HUES6 (cell line): Measurements from ENCODE around the gene CFAP299.

ENCODE experiments used
- H3K27ac ChIP-seq: 2 replicates; pipeline ENCODE4 v1.7.0; 2013; ENCODE audit warnings: low read depth, mild to moderate bottlenecking, low read length, inconsistent platforms
- H3K27me3 ChIP-seq: 2 replicates; pipeline ENCODE4 v1.6.1; 2013; ENCODE audit warnings: low read length; ENCODE audit not compliant: control insufficient read depth, insufficient read depth
- H3K36me3 ChIP-seq: 2 replicates; pipeline ENCODE4 v1.6.1; 2013; ENCODE audit warnings: low read length; ENCODE audit not compliant: control insufficient read depth, insufficient read depth
- H3K4me1 ChIP-seq: 2 replicates; pipeline ENCODE4 v1.6.1; 2013; ENCODE audit warnings: low read length; ENCODE audit not compliant: control insufficient read depth, insufficient read depth
- H3K4me3 ChIP-seq: 2 replicates; pipeline ENCODE4 v1.5.1; 2013; ENCODE audit warnings: low read depth, low read length
- H3K9ac ChIP-seq: one replicate; pipeline ENCODE4 v1.6.1; 2013; ENCODE audit warnings: mild to moderate bottlenecking, low read length
- H3K9me3 ChIP-seq: 2 replicates; pipeline ENCODE4 v1.6.1; 2013; ENCODE audit warnings: low read depth, low read length; ENCODE audit not compliant: control insufficient read depth, insufficient read depth

Gene CFAP299

DNA sequence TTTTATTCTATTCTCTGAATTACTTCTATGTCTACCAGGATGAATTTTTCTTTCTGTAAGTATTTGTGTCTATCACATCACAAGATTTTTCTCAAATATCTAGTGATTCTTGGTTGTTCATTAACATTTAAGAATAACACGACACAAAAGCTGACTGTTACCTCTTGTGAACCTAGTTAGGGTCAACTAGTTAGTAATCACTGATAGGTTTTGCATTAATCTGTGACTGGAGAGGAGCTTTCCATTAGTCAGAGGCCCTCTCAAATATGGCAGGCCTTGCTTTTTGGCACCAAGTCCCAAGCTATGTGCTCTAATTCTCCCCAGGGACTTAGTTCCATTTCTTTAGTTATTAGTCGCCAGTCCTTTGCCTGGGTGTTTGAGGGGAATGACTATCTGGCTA, 259.2 kb downstream of the CFAP299 start:
- H3K4me1 ChIP-seq, result no peaks in the 10 kb centered on the region
- H3K9ac ChIP-seq, result no peak overlapping the region
- no peaks in the 10 kb centered on the region for H3K27me3 ChIP-seq
- H3K4me3 ChIP-seq, result no peak overlapping the region
- H3K9me3 ChIP-seq, result no peaks in the 10 kb centered on the region
- H3K27ac ChIP-seq, result no peak overlapping the region
- no peaks in the 10 kb centered on the region for H3K36me3 ChIP-seq

DNA sequence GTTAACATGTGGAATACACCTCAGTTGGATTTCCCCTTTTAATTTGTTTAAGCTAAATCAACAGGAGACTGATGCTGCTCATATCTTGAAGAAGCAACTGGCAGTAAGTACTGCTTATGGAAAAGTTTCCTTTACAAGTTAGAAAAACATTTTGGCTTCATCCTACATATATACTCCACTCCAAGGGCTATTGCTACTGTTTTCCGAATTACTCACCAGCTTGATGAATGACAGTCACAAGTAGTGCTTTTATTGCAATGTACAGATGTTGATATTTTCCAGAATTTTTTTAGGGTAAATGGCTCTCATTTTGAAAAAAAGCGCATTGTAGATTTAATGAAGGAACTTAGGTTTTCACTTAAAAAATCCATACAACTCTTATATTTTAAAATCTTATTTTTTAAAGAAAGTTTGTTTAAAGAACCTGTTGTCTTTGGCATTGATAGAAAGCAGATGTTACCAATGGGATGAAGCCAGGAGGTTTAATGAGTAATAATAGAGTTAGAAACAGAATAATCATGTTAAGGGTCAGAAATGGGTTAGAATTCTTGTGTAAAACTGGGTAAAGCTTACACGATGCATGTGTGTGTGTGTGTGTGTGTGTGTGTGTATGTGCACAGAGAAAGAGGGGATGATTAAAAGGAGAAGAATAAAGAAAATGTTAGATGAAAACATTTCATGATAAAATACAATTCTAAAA, 272.9 kb downstream of the CFAP299 start:
- H3K27me3 ChIP-seq, result no peaks in the 10 kb centered on the region
- H3K4me1 ChIP-seq, result no peaks in the 10 kb centered on the region
- no peak overlapping the region for H3K4me3 ChIP-seq
- H3K27ac ChIP-seq, result no peak overlapping the region
- no peaks in the 10 kb centered on the region for H3K9me3 ChIP-seq
- H3K36me3 ChIP-seq, result no peaks in the 10 kb centered on the region
- no peak overlapping the region for H3K9ac ChIP-seq

GRCh38 chr4:80610199-80610598, 274.7 kb downstream of the CFAP299 start:
- Histone ChIP-seq H3K27me3 (no peaks in the 10 kb centered on the region), H3K9me3 (no peaks in the 10 kb centered on the region), H3K27ac (no peak overlapping the region), H3K9ac (no peak overlapping the region), H3K36me3 (no peaks in the 10 kb centered on the region), H3K4me1 (peaks cover 7% of the 10 kb centered on the region), H3K4me3 (no peak overlapping the region)

DNA sequence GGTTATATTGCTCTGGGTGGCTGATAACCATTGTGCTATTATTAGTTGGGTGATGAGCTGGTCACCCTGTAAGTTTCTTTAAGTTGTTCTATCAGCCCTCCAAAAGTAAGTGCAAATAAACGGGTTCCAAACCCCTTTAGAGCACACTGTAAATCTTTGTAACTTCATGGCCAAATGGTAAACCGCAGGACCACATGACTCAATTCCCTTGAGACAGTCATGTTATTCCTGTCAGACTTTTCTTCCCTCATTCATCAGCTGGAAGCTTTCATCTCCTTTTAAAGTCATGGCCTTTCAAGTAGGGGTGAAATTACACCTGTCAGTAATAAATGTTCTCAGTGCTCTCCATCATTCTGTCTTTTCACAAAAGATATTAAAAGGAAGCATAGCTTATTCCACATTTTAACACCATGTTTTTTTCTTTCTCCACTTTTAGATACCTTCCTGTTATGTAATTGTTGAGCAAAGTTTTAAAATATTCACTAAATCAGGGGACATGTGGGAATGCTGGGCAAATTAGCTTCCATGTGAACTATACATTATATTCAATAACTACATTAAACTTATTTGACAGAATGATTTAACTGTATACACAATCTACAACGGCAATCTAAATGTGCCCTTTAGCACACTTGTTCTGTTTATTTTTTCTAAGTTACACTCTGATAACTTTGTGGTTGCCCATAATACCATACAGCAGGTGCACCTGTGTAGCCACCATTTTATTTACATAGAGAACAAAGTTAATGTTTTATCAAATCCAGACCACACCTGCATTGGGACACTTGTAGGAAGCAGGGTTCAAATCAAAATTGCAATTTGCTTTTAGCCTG, 275.5 kb downstream of the CFAP299 start:
- no peak overlapping the region for H3K27ac ChIP-seq
- no peak overlapping the region for H3K4me3 ChIP-seq
- peaks cover 7% of the 10 kb centered on the region for H3K4me1 ChIP-seq
- H3K27me3 ChIP-seq, result no peaks in the 10 kb centered on the region
- no peak overlapping the region for H3K9ac ChIP-seq
- no peaks in the 10 kb centered on the region for H3K36me3 ChIP-seq
- H3K9me3 ChIP-seq, result no peaks in the 10 kb centered on the region

DNA sequence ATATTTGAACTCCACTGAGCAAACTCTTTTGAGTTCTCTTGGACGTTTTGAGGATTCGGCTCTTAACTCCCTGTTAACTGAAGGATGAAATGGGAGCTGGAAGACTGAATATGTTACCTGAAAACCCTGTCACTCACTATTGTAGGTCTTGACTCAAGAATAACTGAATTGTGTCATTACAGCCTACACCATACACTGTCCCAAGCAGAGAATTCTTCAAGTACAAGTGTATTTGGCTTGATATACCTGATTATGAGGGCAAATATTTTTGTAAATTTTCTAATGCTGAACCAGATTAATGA, 276.1 kb downstream of the CFAP299 start:
- Histone ChIP-seq H3K9me3 (no peaks in the 10 kb centered on the region), H3K27me3 (no peaks in the 10 kb centered on the region), H3K4me1 (peaks cover 7% of the 10 kb centered on the region), H3K9ac (no peak overlapping the region), H3K4me3 (no peak overlapping the region), H3K27ac (no peak overlapping the region), H3K36me3 (no peaks in the 10 kb centered on the region)

DNA sequence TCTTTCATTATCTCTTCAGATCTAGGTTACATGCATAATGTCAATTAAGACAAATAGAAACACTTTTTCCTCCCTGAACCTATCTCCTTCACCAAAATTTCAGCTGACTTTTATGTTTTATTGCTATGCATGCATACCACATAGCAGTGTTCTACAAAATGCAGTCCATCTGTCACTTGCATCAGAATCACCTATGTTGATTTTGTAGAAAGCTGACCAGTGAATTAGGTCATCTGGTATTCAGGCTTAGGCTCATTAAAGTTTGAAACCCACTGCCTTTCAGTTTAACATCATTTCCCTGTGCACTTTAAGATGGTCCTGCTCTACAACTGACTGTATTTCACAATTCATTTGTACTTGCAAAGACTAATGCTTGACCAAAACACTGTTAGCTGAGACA, 277.9 kb downstream of the CFAP299 start:
- H3K9me3 ChIP-seq, result no peaks in the 10 kb centered on the region
- H3K27ac ChIP-seq, result no peak overlapping the region
- no peaks in the 10 kb centered on the region for H3K36me3 ChIP-seq
- H3K4me3 ChIP-seq, result no peak overlapping the region
- no peak overlapping the region for H3K9ac ChIP-seq
- H3K4me1 ChIP-seq, result peaks cover 7% of the 10 kb centered on the region
- H3K27me3 ChIP-seq, result no peaks in the 10 kb centered on the region

- H3K4me3 ChIP-seq, result no peak overlapping the region
- H3K36me3 ChIP-seq, result no peaks in the 10 kb centered on the region
- no peak overlapping the region for H3K27ac ChIP-seq
- H3K9me3 ChIP-seq, result no peaks in the 10 kb centered on the region
- H3K4me1 ChIP-seq, result peaks cover 7% of the 10 kb centered on the region
- H3K9ac ChIP-seq, result no peak overlapping the region
- H3K27me3 ChIP-seq, result no peaks in the 10 kb centered on the region
These were observed 278.8 kb downstream of the CFAP299 start for GRCh38 chr4:80614319-80614718.

- H3K4me3 ChIP-seq, result no peak overlapping the region
- no peak overlapping the region for H3K9ac ChIP-seq
- H3K36me3 ChIP-seq, result no peaks in the 10 kb centered on the region
- no peaks in the 10 kb centered on the region for H3K27me3 ChIP-seq
- peaks cover 7% of the 10 kb centered on the region for H3K4me1 ChIP-seq
- no peaks in the 10 kb centered on the region for H3K9me3 ChIP-seq
- H3K27ac ChIP-seq, result no peak overlapping the region
These were observed 279.6 kb downstream of the CFAP299 start for GRCh38 chr4:80615099-80615498.

DNA sequence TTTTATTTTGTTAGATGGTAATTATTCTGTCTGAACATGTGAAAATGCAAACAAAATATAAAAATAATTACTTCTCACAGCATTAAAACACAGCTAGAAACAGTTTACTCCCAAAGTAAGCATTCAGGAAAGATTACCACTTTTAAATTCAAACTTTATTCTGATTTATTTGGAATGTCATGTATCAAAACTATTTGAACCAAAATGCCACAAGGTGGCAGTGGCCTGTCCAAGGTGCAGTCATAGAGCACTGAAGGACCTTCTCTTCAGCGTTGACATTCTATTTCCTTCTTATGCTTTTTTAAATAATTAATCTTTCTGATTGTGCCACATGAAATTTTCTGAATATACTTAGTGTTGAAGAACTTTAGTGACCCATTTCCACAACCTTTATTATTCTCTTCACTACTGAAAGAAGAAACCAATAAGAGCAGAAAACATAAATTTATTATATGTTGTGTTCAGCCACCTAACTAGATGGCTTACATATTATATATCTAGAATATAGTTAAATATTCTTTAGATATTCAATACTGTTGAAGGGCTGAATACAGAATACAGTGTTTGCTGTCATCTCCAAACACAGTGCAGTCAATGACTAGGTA, 283.6 kb downstream of the CFAP299 start:
- Histone ChIP-seq H3K4me1 (peaks cover 5% of the 10 kb centered on the region), H3K4me3 (no peak overlapping the region), H3K9me3 (no peaks in the 10 kb centered on the region), H3K27ac (no peak overlapping the region), H3K9ac (no peak overlapping the region), H3K36me3 (no peaks in the 10 kb centered on the region), H3K27me3 (no peaks in the 10 kb centered on the region)

- Histone ChIP-seq H3K27ac (no peak overlapping the region), H3K9me3 (no peaks in the 10 kb centered on the region), H3K36me3 (no peaks in the 10 kb centered on the region), H3K9ac (no peak overlapping the region), H3K4me1 (no peaks in the 10 kb centered on the region), H3K4me3 (no peak overlapping the region), H3K27me3 (no peaks in the 10 kb centered on the region)
These were observed 296.3 kb downstream of the CFAP299 start for GRCh38 chr4:80631861-80632260.

DNA sequence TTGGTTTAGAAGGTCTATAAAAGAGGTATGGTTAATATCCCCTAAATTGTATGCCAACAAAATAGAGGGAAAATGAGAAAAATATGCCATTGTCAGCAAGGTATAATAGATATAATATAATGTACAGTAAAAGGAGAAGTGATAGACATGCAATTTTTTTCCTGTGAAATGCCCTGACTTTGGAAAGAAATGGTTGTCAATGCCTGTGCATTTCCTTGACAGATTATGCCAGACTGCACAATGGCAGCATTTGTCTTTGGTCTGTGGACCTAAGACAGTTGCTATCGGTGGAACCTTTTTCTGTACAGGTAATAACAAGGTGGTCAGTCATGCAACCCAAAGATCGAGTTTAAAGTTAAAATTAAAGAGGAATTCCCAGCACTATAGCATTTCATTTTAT, 301.7 kb downstream of the CFAP299 start:
- H3K27ac ChIP-seq, result no peak overlapping the region
- H3K36me3 ChIP-seq, result no peaks in the 10 kb centered on the region
- no peak overlapping the region for H3K4me3 ChIP-seq
- H3K4me1 ChIP-seq, result no peaks in the 10 kb centered on the region
- H3K9ac ChIP-seq, result no peak overlapping the region
- no peaks in the 10 kb centered on the region for H3K27me3 ChIP-seq
- no peaks in the 10 kb centered on the region for H3K9me3 ChIP-seq
